ENCODE data around the gene GOLGA3. TPM values are rescaled to one million over a fixed set of nuclear protein-coding genes. Genes with fewer than 3 reads are reported as not detected.
A peak's percentile ranks its signal among the peaks of the same experiment; 100 is the strongest.

GOLGA3 gene
- total and polyA plus RNA-seq, 9 of the 15 experiments (the other 6 are each of a cell fraction or from before 2014, with no cell fraction given) = 1.9 to 48.1 (median 18.4) TPM

DNA sequence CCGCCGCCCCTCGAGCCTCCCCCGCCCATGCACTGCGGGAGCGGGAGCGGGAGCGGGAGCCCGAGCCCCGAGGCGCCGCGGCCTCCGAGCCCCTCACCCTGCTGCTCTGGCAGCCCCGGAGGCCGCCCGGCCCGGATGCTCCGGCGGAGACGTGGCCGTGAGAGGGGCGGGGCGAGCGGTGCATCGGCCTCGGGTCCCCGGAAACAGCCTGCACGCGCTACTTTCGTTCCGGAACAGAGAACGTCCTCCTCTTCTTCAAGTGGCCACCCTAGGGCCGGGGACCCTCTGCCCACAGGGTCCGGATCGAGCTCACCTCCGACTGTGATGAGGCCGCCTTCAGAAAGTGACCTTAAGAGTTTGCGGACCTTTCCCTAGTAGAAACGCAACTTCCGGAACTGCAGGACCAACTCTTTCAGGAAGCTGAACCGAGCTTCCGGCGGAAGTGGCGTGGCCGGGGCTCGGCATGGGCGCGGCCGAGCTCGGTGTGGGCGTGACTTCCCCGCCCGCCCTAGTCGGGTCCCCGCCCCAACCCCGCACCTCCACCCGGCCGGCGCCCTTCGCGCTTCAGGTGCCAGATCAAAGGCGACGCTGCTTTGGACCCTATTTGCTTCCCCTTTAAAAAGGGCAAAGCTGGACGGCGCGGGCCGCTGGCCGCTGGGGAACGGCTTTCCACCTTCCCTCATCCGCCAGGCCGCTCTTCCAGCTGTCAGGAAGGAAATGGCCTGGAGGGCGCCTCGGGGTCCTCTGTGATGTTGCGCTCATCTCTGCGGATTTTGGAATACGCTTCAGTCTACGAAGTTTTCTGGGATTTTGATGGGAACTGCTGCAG, at the start of gene GOLGA3 (continued):
- TF ChIP-seq FOXP4 (CRISPR knock-in tag; IDR thresholded peaks at IDR 0.05; ENCODE audit: borderline replicate concordance) = no peak
- peak; percentile 96 for TF ChIP-seq TAF9B (IDR thresholded peaks at IDR 0.05; ENCODE audit: partially characterized antibody)
- TF ChIP-seq CBFA2T2 (conservative IDR thresholded peaks at IDR 0.05) = no peak
- TF ChIP-seq ZNF318 (IDR thresholded peaks at IDR 0.05; ENCODE audit: borderline replicate concordance in 1 of 2, low read depth in 1 of 2) = peak in 1 of 2 experiments; percentile 80; a peak in 2 of 4 replicates
- peak; percentile 74; the same call in 1 of the 2 replicates for TF ChIP-seq SNIP1 (IDR thresholded peaks at IDR 0.05; ENCODE audit: low read depth)
- peak; percentile 40; the same call in 1 of the 2 replicates for TF ChIP-seq TCF7 (IDR thresholded peaks at IDR 0.05; ENCODE audit: borderline replicate concordance)
- TF ChIP-seq, protein P1, sequence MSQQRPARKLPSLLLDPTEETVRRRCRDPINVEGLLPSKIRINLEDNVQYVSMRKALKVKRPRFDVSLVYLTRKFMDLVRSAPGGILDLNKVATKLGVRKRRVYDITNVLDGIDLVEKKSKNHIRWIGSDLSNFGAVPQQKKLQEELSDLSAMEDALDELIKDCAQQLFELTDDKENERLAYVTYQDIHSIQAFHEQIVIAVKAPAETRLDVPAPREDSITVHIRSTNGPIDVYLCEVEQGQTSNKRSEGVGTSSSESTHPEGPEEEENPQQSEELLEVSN (IDR thresholded peaks at IDR 0.05; ENCODE audit: borderline replicate concordance in 1 of 2, extremely low read depth in 1 of 2, insufficient read depth in 1 of 2, insufficient read length in 1 of 2, low read depth in 1 of 2, low read length in 1 of 2, poor library complexity in 1 of 2, severe bottlenecking in 1 of 2) = peak; percentile 37 to 84
- TF ChIP-seq RFX5 (IDR thresholded peaks at IDR 0.05; ENCODE audit: low read depth, low read length) = no peak
- TF ChIP-seq ZC3H8 (IDR thresholded peaks at IDR 0.05) = no peak
- TF ChIP-seq TOE1 (IDR thresholded peaks at IDR 0.05; ENCODE audit: borderline replicate concordance) = peak; percentile 95
- TF ChIP-seq TOE1 (CRISPR knock-in tag; IDR thresholded peaks at IDR 0.05; ENCODE audit: borderline replicate concordance, low read depth) = no peak
- TF ChIP-seq, protein P2, sequence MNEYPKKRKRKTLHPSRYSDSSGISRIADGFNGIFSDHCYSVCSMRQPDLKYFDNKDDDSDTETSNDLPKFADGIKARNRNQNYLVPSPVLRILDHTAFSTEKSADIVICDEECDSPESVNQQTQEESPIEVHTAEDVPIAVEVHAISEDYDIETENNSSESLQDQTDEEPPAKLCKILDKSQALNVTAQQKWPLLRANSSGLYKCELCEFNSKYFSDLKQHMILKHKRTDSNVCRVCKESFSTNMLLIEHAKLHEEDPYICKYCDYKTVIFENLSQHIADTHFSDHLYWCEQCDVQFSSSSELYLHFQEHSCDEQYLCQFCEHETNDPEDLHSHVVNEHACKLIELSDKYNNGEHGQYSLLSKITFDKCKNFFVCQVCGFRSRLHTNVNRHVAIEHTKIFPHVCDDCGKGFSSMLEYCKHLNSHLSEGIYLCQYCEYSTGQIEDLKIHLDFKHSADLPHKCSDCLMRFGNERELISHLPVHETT (CRISPR knock-in tag; conservative IDR thresholded peaks at IDR 0.05 in 1 of 2, IDR thresholded peaks at IDR 0.05 in 1 of 2) = peak in 1 of 2 experiments; percentile 90; a peak in 2 of 4 replicates
